Measurements from ENCODE around the gene NCBP1.
"Not testable (repeated sequence)": the region's sequence is repeated elsewhere in the genome, so short reads cannot be mapped to it uniquely, and the experiment has no call there.

NCBP1 gene

GRCh38 chr9:97632985-97633858 lies at the start of gene NCBP1, which contains the start of gene TSTD2:
NCBP1 (plus strand) TSS chr9:97633821; CDS start chr9:97633882, 61 bp downstream.
TSTD2 (minus strand) TSS chr9:97633368; CDS start chr9:97627562, 5,806 bp downstream.
- DNase-seq: peak; percentile 99

- DNase-seq: not testable (repeated sequence)
Measured at GRCh38 chr9:97584778-97585177, 48.8 kb upstream of the NCBP1 start.

- not testable (repeated sequence) for DNase-seq
Measured at GRCh38 chr9:97586909-97587308, 46.7 kb upstream of the NCBP1 start.

GRCh38 chr9:97591535-97591934 lies 42.1 kb upstream of the NCBP1 start:
- no peak for DNase-seq

- no peak for DNase-seq
Measured at GRCh38 chr9:97592126-97592525, 41.5 kb upstream of the NCBP1 start.

GRCh38 chr9:97593960-97594359 lies 39.7 kb upstream of the NCBP1 start:
- no peak for DNase-seq

GRCh38 chr9:97594381-97594921 lies 39.2 kb upstream of the NCBP1 start:
- peak; percentile 49 for DNase-seq

GRCh38 chr9:97596906-97597305 lies 36.7 kb upstream of the NCBP1 start:
- DNase-seq: no peak

- DNase-seq: peak; percentile 68
Measured at GRCh38 chr9:97598461-97599288, 34.9 kb upstream of the NCBP1 start.

GRCh38 chr9:97599314-97599846 lies 34.2 kb upstream of the NCBP1 start:
- no peak for DNase-seq

- DNase-seq: no peak
Measured at GRCh38 chr9:97600531-97601227, 32.9 kb upstream of the NCBP1 start.

- DNase-seq: no peak
Measured at GRCh38 chr9:97601228-97601898, 32.3 kb upstream of the NCBP1 start.

- no peak for DNase-seq
Measured at GRCh38 chr9:97602430-97602829, 31.2 kb upstream of the NCBP1 start.

GRCh38 chr9:97604901-97605645 lies 28.5 kb upstream of the NCBP1 start:
- no peak for DNase-seq

- peak; percentile 53 for DNase-seq
Measured at GRCh38 chr9:97615439-97616072, 18.1 kb upstream of the NCBP1 start.

- DNase-seq: no peak
Measured at GRCh38 chr9:97617939-97618416, 15.6 kb upstream of the NCBP1 start.

GRCh38 chr9:97620063-97620462 lies 13.6 kb upstream of the NCBP1 start:
- DNase-seq: not testable (repeated sequence)

GRCh38 chr9:97622483-97622882 lies 11.1 kb upstream of the NCBP1 start:
- DNase-seq: not testable (repeated sequence)

- DNase-seq: no peak
Measured at GRCh38 chr9:97623946-97624345, 9.7 kb upstream of the NCBP1 start.

- no peak for DNase-seq
Measured at GRCh38 chr9:97625620-97626019, 8.0 kb upstream of the NCBP1 start.

All from COR-L47 (cell line).